Smooth muscle cell of the coronary artery (primary cell): Measurements from ENCODE around the gene VANGL2. TPM values are rescaled to one million over a fixed set of nuclear protein-coding genes. Genes with fewer than 3 reads are reported as not detected.

Experiments used
- total RNA-seq: library from RNA; depleted of rRNA; stranded (reverse); fragments of >200 nt; gene quantifications from 2 replicates; pipeline ENCODE4 v1.2.3, GENCODE V29; 2014; ENCODE audit warnings: low replicate concordance

The VANGL2 gene
- total RNA-seq: 1.7 TPM in 1 of 2 replicates, not detected in the other

GRCh38 chr1:160400223-160400645 is at the start of gene VANGL2:
VANGL2 (plus strand) TSS chr1:160400564; CDS start chr1:160415838, 15,274 bp downstream.

DNA sequence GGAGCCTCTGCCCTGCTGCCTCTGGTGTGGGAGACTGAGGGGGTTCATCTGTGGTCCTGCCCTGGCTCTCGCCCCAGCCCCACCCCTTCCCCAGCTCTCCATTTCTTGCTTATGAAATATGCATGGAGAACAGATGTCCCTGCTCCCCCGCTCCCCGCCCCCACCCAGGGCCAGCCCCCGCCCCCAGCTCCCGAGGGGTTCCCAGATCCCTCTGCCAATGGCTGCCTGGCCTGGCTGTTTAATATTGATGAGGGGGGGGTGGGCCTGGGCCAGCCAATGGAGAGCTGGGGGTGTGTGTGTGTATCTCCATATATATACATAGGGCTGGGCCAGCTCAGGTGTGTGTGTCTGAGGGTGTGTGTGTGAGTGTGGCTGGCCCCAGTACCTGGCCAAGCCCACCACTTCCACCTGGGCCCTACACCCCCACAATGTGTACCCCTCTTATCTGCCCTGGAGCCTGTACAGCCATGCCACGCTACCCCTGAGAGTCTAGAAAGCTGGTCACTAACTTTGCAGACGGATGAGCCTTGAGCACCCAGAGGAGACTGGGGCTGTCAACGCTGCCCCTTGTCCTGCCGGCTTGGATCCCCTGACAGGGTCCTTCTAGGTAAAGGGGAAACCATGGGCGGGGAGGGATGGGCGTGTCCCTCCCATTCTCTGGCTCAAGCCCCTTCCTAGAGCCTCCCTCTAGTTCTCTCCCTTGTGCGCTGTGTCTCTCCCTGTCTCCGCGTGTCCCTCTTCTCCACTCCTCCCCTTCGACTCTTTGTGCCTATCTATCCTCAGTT is 33.4 kb upstream of the VANGL2 start, which contains the start of gene NHLH1:
NHLH1 (plus strand) TSS at position 341 of the 785 bp plus-strand sequence. CDS start 3,661 bp downstream, outside the sequence.

Other genes starting within 250 kb of the VANGL2 start
- gene ATP1A4, start 249.0 kb upstream of the VANGL2 start, total RNA-seq: not detected in 2 replicates
- 0.23 TPM in 1 of 2 replicates, not detected in the other for gene CASQ1, start 210.0 kb upstream of the VANGL2 start, total RNA-seq
- 94.8 and 106 TPM in 2 replicates for gene PEA15, start 195.2 kb upstream of the VANGL2 start, total RNA-seq
- gene DCAF8, start 138.0 kb upstream of the VANGL2 start, total RNA-seq: 64.9 and 108 TPM in 2 replicates
- 30.3 and 33.5 TPM in 2 replicates for gene PEX19, start 115.4 kb upstream of the VANGL2 start, total RNA-seq
- gene COPA, start 57.3 kb upstream of the VANGL2 start, total RNA-seq: 301 and 376 TPM in 2 replicates
- gene NCSTN, start 57.2 kb upstream of the VANGL2 start, total RNA-seq: 59.3 and 60.1 TPM in 2 replicates
- gene NHLH1, start 33.5 kb upstream of the VANGL2 start, total RNA-seq: not detected in 2 replicates
- not detected in 2 replicates for gene SLAMF6, start 122.7 kb downstream of the VANGL2 start, total RNA-seq
- gene CD84, start 178.9 kb downstream of the VANGL2 start, total RNA-seq: not detected in 2 replicates
- gene SLAMF1, start 246.5 kb downstream of the VANGL2 start, total RNA-seq: not detected in 2 replicates